ENCODE measurements around the gene FOXRED1. TPM values are rescaled to one million over a fixed set of nuclear protein-coding genes. Genes with fewer than 3 reads are reported as not detected.

Gene FOXRED1
- total and polyA plus RNA-seq, 3 experiments from 2014 or later = 16.3 to 42.4 (median 40.3) TPM

- H3K36me3 Mint-ChIP-seq = peaks cover 7 to 83% (median 22%) of the 10 kb centered on the region in 3 donors
- CTCF ChIA-PET = interaction anchor here (1.3 to 1.5 kb wide), 2 partner anchors 8 to 11 kb away, joined by 3 to 5 read pairs; no protein-coding TSS in a partner anchor
Observed at GRCh38 chr11:126262216-126262615, 6.7 kb upstream of the FOXRED1 start.

GRCh38 chr11:126263489-126263888 is 5.5 kb upstream of the FOXRED1 start:
- Mint-ChIP-seq H3K4me3 (peak overlapping the region in 1 of 7 donors; percentile 10), H3K36me3 (peaks cover 7 to 84% (median 20%) of the 10 kb centered on the region in 3 donors), H3K9me3 (no peaks in the 10 kb centered on the region), H3K4me1 (peaks cover 17 to 25% (median 25%) of the 10 kb centered on the region in 3 donors), H3K27me3 (no peaks in the 10 kb centered on the region), H3K27ac (peak overlapping the region in 4 of 8 donors; percentile 26 to 61 (median 38))
- ChIA-PET CTCF (interaction anchor here (1.1 to 1.5 kb wide), 2 partner anchors 9 to 48 kb away, joined by 3 read pairs; no protein-coding TSS in a partner anchor), POLR2A (interaction anchor here (1.5 kb wide), 1 partner anchor 20 kb away, joined by 4 read pairs; no protein-coding TSS in a partner anchor)
- H3K9me3 ChIP-seq (ENCODE audit: low read length) = no peaks in the 10 kb centered on the region
- H3K4me1 ChIP-seq (ENCODE audit: insufficient read depth, low read length) = peaks cover 13% of the 10 kb centered on the region
- H3K36me3 ChIP-seq (ENCODE audit: insufficient read depth, low read length) = peaks cover 50% of the 10 kb centered on the region
- H3K27ac ChIP-seq (ENCODE audit: low read depth, low read length) = no peak overlapping the region
- H3K4me3 ChIP-seq (ENCODE audit: low read length) = no peak overlapping the region
- no peak for DNase-seq
- H3K27me3 ChIP-seq (ENCODE audit: insufficient read depth, low read length, poor library complexity, severe bottlenecking) = no peaks in the 10 kb centered on the region

More at GRCh38 chr11:126262216-126262615, 6.7 kb upstream of the FOXRED1 start:
- H3K4me3 Mint-ChIP-seq = no peak overlapping the region
- no peaks in the 10 kb centered on the region for H3K27me3 ChIP-seq (ENCODE audit: insufficient read depth, low read length, poor library complexity, severe bottlenecking)
- H3K4me1 Mint-ChIP-seq = peaks cover 8 to 17% (median 16%) of the 10 kb centered on the region in 3 donors
- H3K27ac ChIP-seq (ENCODE audit: low read depth, low read length) = no peak overlapping the region
- DNase-seq = no peak
- no peaks in the 10 kb centered on the region for H3K9me3 ChIP-seq (ENCODE audit: low read length)
- peaks cover 48% of the 10 kb centered on the region for H3K36me3 ChIP-seq (ENCODE audit: insufficient read depth, low read length)
- POLR2A ChIA-PET = interaction anchor here (0.6 to 1.5 kb wide), 2 partner anchors 21 to 24 kb away, joined by 4 read pairs; no protein-coding TSS in a partner anchor
- peak overlapping the region in 1 of 8 donors; percentile 24 for H3K27ac Mint-ChIP-seq
- H3K4me3 ChIP-seq (ENCODE audit: low read length) = no peak overlapping the region
- H3K9me3 Mint-ChIP-seq = no peaks in the 10 kb centered on the region
- H3K4me1 ChIP-seq (ENCODE audit: insufficient read depth, low read length) = peaks cover 3% of the 10 kb centered on the region
- H3K27me3 Mint-ChIP-seq = no peaks in the 10 kb centered on the region

- no peaks in the 10 kb centered on the region for H3K9me3 Mint-ChIP-seq
- H3K27me3 Mint-ChIP-seq = no peaks in the 10 kb centered on the region
- H3K4me1 ChIP-seq (ENCODE audit: insufficient read depth, low read length) = peaks cover 23% of the 10 kb centered on the region
- peak overlapping the region in 6 of 8 donors; percentile 73 to 98 (median 94) for H3K27ac Mint-ChIP-seq
- peak overlapping the region in 3 of 7 donors; percentile 19 to 85 (median 25) for H3K4me3 Mint-ChIP-seq
- DNase-seq = no peak
- no peaks in the 10 kb centered on the region for H3K27me3 ChIP-seq (ENCODE audit: insufficient read depth, low read length, poor library complexity, severe bottlenecking)
- no peaks in the 10 kb centered on the region for H3K9me3 ChIP-seq (ENCODE audit: low read length)
- ChIA-PET POLR2A (no interaction called here), CTCF (interaction anchor here (1.6 kb wide), 1 partner anchor 16 kb away, joined by 5 read pairs; no protein-coding TSS in a partner anchor)
- no peak overlapping the region for H3K4me3 ChIP-seq (ENCODE audit: low read length)
- peaks cover 50% of the 10 kb centered on the region for H3K36me3 ChIP-seq (ENCODE audit: insufficient read depth, low read length)
- H3K27ac ChIP-seq (ENCODE audit: low read depth, low read length) = no peak overlapping the region
- H3K4me1 Mint-ChIP-seq = peaks cover 33 to 47% (median 44%) of the 10 kb centered on the region in 3 donors
- H3K36me3 Mint-ChIP-seq = peaks cover 7 to 78% (median 23%) of the 10 kb centered on the region in 3 donors
Observed at GRCh38 chr11:126265811-126266210, 3.1 kb upstream of the FOXRED1 start.

- POLR2A ChIA-PET = interaction anchor here (0.9 to 3.2 kb wide), 5 partner anchors 14 to 149 kb away, joined by 3 to 46 read pairs (median 3); partner anchors contain the start of genes FAM118B, RPUSD4, ST3GAL4 and TIRAP
- peak overlapping the region; percentile 92 to 100 (median 98) for H3K27ac Mint-ChIP-seq
- no peaks in the 10 kb centered on the region for H3K9me3 Mint-ChIP-seq
- Histone ChIP-seq H3K27me3 (ENCODE audit: insufficient read depth, low read length, poor library complexity, severe bottlenecking) (no peaks in the 10 kb centered on the region), H3K4me3 (ENCODE audit: low read length) (peak overlapping the region; percentile 82), H3K4me1 (ENCODE audit: insufficient read depth, low read length) (peaks cover 23% of the 10 kb centered on the region), H3K9me3 (ENCODE audit: low read length) (no peaks in the 10 kb centered on the region), H3K36me3 (ENCODE audit: insufficient read depth, low read length) (peaks cover 47% of the 10 kb centered on the region), H3K27ac (ENCODE audit: low read depth, low read length) (peak overlapping the region; percentile 97)
- CTCF ChIA-PET = interaction anchor here (1.2 to 2.2 kb wide), 2 partner anchors 15 kb away, joined by 3 to 8 read pairs; partner anchors contain the start of gene TIRAP
- no peak for DNase-seq
- H3K4me1 Mint-ChIP-seq = peaks cover 39 to 52% (median 48%) of the 10 kb centered on the region in 3 donors
- H3K36me3 Mint-ChIP-seq = peaks cover 7 to 70% (median 23%) of the 10 kb centered on the region in 3 donors
- no peaks in the 10 kb centered on the region for H3K27me3 Mint-ChIP-seq
- H3K4me3 Mint-ChIP-seq = peak overlapping the region; percentile 85 to 98 (median 96)
Observed at GRCh38 chr11:126267650-126268049, 1.3 kb upstream of the FOXRED1 start.

- H3K4me3 Mint-ChIP-seq = peak overlapping the region; percentile 85 to 98 (median 96)
- H3K36me3 ChIP-seq (ENCODE audit: insufficient read depth, low read length) = peaks cover 49% of the 10 kb centered on the region
- H3K27me3 ChIP-seq (ENCODE audit: insufficient read depth, low read length, poor library complexity, severe bottlenecking) = no peaks in the 10 kb centered on the region
- ChIA-PET POLR2A (interaction anchor here (0.6 to 3.2 kb wide), 7 partner anchors 14 to 148 kb away, joined by 3 to 46 read pairs (median 3); partner anchors contain the start of genes FAM118B, RPUSD4, ST3GAL4 and TIRAP), CTCF (interaction anchor here (1.2 to 2.2 kb wide), 3 partner anchors 14 to 34 kb away, joined by 3 to 8 read pairs (median 3); partner anchors contain the start of gene TIRAP)
- peaks cover 7 to 70% (median 23%) of the 10 kb centered on the region in 3 donors for H3K36me3 Mint-ChIP-seq
- H3K9me3 ChIP-seq (ENCODE audit: low read length) = no peaks in the 10 kb centered on the region
- H3K9me3 Mint-ChIP-seq = no peaks in the 10 kb centered on the region
- H3K4me3 ChIP-seq (ENCODE audit: low read length) = peak overlapping the region; percentile 82
- peaks cover 39 to 52% (median 48%) of the 10 kb centered on the region in 3 donors for H3K4me1 Mint-ChIP-seq
- peak overlapping the region; percentile 97 for H3K27ac ChIP-seq (ENCODE audit: low read depth, low read length)
- no peaks in the 10 kb centered on the region for H3K27me3 Mint-ChIP-seq
- DNase-seq = no peak
- peak overlapping the region; percentile 92 to 100 (median 98) for H3K27ac Mint-ChIP-seq
- peaks cover 23% of the 10 kb centered on the region for H3K4me1 ChIP-seq (ENCODE audit: insufficient read depth, low read length)
Observed at GRCh38 chr11:126268361-126268707, 620 bp upstream of the FOXRED1 start.

GRCh38 chr11:126277322-126277721 is 8.4 kb downstream of the FOXRED1 start:
- Histone ChIP-seq H3K4me3 (ENCODE audit: low read length) (no peak overlapping the region), H3K36me3 (ENCODE audit: insufficient read depth, low read length) (peaks cover 25% of the 10 kb centered on the region), H3K27me3 (ENCODE audit: insufficient read depth, low read length, poor library complexity, severe bottlenecking) (no peaks in the 10 kb centered on the region), H3K9me3 (ENCODE audit: low read length) (no peaks in the 10 kb centered on the region), H3K27ac (ENCODE audit: low read depth, low read length) (no peak overlapping the region), H3K4me1 (ENCODE audit: insufficient read depth, low read length) (peaks cover 21% of the 10 kb centered on the region)
- Mint-ChIP-seq H3K27ac (peak overlapping the region in 1 of 8 donors; percentile 11), H3K9me3 (no peaks in the 10 kb centered on the region), H3K36me3 (peaks cover 4 to 47% (median 12%) of the 10 kb centered on the region in 3 donors), H3K4me3 (peak overlapping the region in 1 of 7 donors; percentile 52), H3K4me1 (peaks cover 17 to 23% (median 22%) of the 10 kb centered on the region in 3 donors), H3K27me3 (peaks cover 0 to 2% of the 10 kb centered on the region in 2 donors)
- CTCF ChIA-PET = no interaction called here
- no peak for DNase-seq
- POLR2A ChIA-PET = no interaction called here

GRCh38 chr11:126277780-126278179 is 8.8 kb downstream of the FOXRED1 start:
- no peak for DNase-seq
- H3K4me1 ChIP-seq (ENCODE audit: insufficient read depth, low read length) = peaks cover 25% of the 10 kb centered on the region
- Mint-ChIP-seq H3K4me3 (peak overlapping the region in 1 of 7 donors; percentile 52), H3K27me3 (peaks cover 0 to 2% of the 10 kb centered on the region in 2 donors), H3K27ac (no peak overlapping the region), H3K36me3 (peaks cover 4 to 45% (median 12%) of the 10 kb centered on the region in 3 donors), H3K4me1 (peaks cover 20 to 25% (median 25%) of the 10 kb centered on the region in 3 donors), H3K9me3 (no peaks in the 10 kb centered on the region)
- no peaks in the 10 kb centered on the region for H3K9me3 ChIP-seq (ENCODE audit: low read length)
- peaks cover 22% of the 10 kb centered on the region for H3K36me3 ChIP-seq (ENCODE audit: insufficient read depth, low read length)
- POLR2A ChIA-PET = no interaction called here
- CTCF ChIA-PET = no interaction called here
- no peak overlapping the region for H3K4me3 ChIP-seq (ENCODE audit: low read length)
- no peaks in the 10 kb centered on the region for H3K27me3 ChIP-seq (ENCODE audit: insufficient read depth, low read length, poor library complexity, severe bottlenecking)
- H3K27ac ChIP-seq (ENCODE audit: low read depth, low read length) = no peak overlapping the region

- no peaks in the 10 kb centered on the region for H3K9me3 ChIP-seq (ENCODE audit: low read length)
- ChIA-PET CTCF (no interaction called here), POLR2A (no interaction called here)
- H3K27me3 Mint-ChIP-seq = peaks cover 0 to 2% of the 10 kb centered on the region in 2 donors
- peaks cover 33% of the 10 kb centered on the region for H3K4me1 ChIP-seq (ENCODE audit: insufficient read depth, low read length)
- H3K36me3 ChIP-seq (ENCODE audit: insufficient read depth, low read length) = peaks cover 17% of the 10 kb centered on the region
- H3K4me3 ChIP-seq (ENCODE audit: low read length) = no peak overlapping the region
- peaks cover 31 to 34% (median 33%) of the 10 kb centered on the region in 3 donors for H3K4me1 Mint-ChIP-seq
- H3K27ac ChIP-seq (ENCODE audit: low read depth, low read length) = no peak overlapping the region
- H3K9me3 Mint-ChIP-seq = no peaks in the 10 kb centered on the region
- H3K36me3 Mint-ChIP-seq = peaks cover under 1 to 36% (median 12%) of the 10 kb centered on the region in 3 donors
- H3K27ac Mint-ChIP-seq = peak overlapping the region in 3 of 8 donors; percentile 31 to 95 (median 83)
- H3K27me3 ChIP-seq (ENCODE audit: insufficient read depth, low read length, poor library complexity, severe bottlenecking) = no peaks in the 10 kb centered on the region
- DNase-seq = no peak
- H3K4me3 Mint-ChIP-seq = peak overlapping the region in 2 of 7 donors; percentile 37 to 73
Observed at GRCh38 chr11:126279191-126279590, 10.2 kb downstream of the FOXRED1 start.
